Heart left ventricle (tissue), 13 donors: ENCODE results near the gene MEAK7.

Experiments
- CTCF ChIP-seq, 12 donors: fragments of 200-600 bp; sonication (generic) in 4 of 12; IDR thresholded peaks; one replicate each; pipeline versions ENCODE4 v1.5.0 to v1.8.0; 2018 to 2022; ENCODE audit warnings: antibody characterized with exemption in 12 of 12, mild to moderate bottlenecking in 5 of 12
- POLR2A ChIP-seq, 2 donors: fragments of 450-650 bp; IDR thresholded peaks; one replicate each; pipeline ENCODE4 v1.6.1; 2017; ENCODE audit warnings: antibody characterized with exemption in 2 of 2, mild to moderate bottlenecking in 2 of 2, moderate library complexity in 2 of 2
- donor health status: ischemic (EF 13 %, LVEDD 7.1; RV severe dilation, severe dysfunction).
- donor health status: DM: no; HTN: yes; CAD: no.
- donor health status: DM: no; HTN: no; CAD: no.
- donor health status: ischemic (EF 25% LVEDD 6.9; RV normal size, moderate dysfunction).
- donor health status: ischemic (EF 25% LVEDD 5.7; RV mildly dilated, moderate dysfunction).
- donor health status: ischemic (EF 35%, LVEDD 5.7; RV mildly dilated, moderate dysfunction).
- donor health status: nonischemic (EF 11% LVEDD 7.7; RV severe dilation, severe dysfunction).
- donor health status: DM: yes; HTN: yes; CAD: no.
- donor health status: PGD.
- donor health status: ischemic (EF 29% LVEDD 5.4; RV normal size, mild dysfunction).
- donor health status: nonischemic (EF 23%, LVEDD 6.1; RV moderate dilation, normal function).

- TF ChIP-seq POLR2A (IDR thresholded peaks at IDR 0.05) = no peak
- no peak for TF ChIP-seq CTCF (IDR thresholded peaks at IDR 0.05)
Observed at GRCh38 chr16:84513123-84513522, 8.7 kb upstream of the MEAK7 start.
